ENCODE results near the gene DROSHA.

- TF ChIP-seq POLR2AphosphoS5 (IDR thresholded peaks at IDR 0.05; ENCODE audit: low read depth, low read length) = no peak
- TF ChIP-seq FOXP2 (optimal IDR thresholded peaks at IDR 0.05; ENCODE audit: borderline replicate concordance, extremely low read depth, extremely low read length, insufficient read depth) = no peak
- TF ChIP-seq SIN3A (IDR thresholded peaks at IDR 0.05; ENCODE audit: borderline replicate concordance, insufficient read depth, low read length) = no peak
- TF ChIP-seq REST (IDR thresholded peaks at IDR 0.05; ENCODE audit: insufficient read depth in 1 of 2, low read depth in 2 of 2, low read length in 2 of 2) = no peak
Observed at GRCh38 chr5:31421806-31422586, 109.9 kb downstream of the DROSHA start.
